ENCODE results near the gene SCAMP1. TPM values are rescaled to one million over a fixed set of nuclear protein-coding genes. Genes with fewer than 3 reads are reported as not detected.
A peak's percentile ranks its signal among the peaks of the same experiment; 100 is the strongest.

Gene SCAMP1
- total and polyA plus RNA-seq, 10 donors, result 3.7 to 28.2 (median 21.7) TPM

DNA sequence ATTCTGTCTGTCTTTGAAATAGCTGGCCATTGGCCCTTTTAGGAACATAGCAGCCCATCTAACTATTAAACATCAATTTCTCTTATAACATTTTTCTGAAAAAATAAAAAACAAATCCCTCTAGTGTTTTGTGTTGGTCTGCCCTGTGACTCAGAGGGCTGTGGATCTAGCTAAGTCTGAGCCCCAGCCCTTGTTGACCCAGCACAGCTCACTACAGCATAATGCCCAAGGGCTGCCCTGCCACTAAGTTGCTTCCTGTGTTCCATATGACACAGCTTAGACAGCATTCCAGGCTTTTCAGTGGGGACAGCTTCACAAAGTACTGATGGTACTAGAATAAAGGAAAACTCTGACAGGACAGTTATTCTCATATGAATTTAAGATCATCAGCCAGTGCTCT lies 136.0 kb downstream of the SCAMP1 start:
- Histone ChIP-seq H3K4me3 (no peak overlapping the region), H3K27ac (no peak overlapping the region), H3K9me3 (no peaks in the 10 kb centered on the region), H3K36me3 (no peaks in the 10 kb centered on the region), H3K27me3 (replicated peaks in 1 of 7) (no peaks in the 10 kb centered on the region), H3K4me1 (peaks cover 0 to 36% (median 9%) of the 10 kb centered on the region in 6 donors)
- intact Hi-C loops (cut with DNase I; ENCODE audit: low total_unique reads), result no loop called here
- no peak for TF ChIP-seq POLR2AphosphoS5 (IDR thresholded peaks at IDR 0.05)
- TF ChIP-seq, protein P1, sequence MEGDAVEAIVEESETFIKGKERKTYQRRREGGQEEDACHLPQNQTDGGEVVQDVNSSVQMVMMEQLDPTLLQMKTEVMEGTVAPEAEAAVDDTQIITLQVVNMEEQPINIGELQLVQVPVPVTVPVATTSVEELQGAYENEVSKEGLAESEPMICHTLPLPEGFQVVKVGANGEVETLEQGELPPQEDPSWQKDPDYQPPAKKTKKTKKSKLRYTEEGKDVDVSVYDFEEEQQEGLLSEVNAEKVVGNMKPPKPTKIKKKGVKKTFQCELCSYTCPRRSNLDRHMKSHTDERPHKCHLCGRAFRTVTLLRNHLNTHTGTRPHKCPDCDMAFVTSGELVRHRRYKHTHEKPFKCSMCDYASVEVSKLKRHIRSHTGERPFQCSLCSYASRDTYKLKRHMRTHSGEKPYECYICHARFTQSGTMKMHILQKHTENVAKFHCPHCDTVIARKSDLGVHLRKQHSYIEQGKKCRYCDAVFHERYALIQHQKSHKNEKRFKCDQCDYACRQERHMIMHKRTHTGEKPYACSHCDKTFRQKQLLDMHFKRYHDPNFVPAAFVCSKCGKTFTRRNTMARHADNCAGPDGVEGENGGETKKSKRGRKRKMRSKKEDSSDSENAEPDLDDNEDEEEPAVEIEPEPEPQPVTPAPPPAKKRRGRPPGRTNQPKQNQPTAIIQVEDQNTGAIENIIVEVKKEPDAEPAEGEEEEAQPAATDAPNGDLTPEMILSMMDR (IDR thresholded peaks at IDR 0.05 in 8 of 11, conservative IDR thresholded peaks at IDR 0.05 in 3 of 11), result no peak
- no peak for TF ChIP-seq POLR2A (IDR thresholded peaks at IDR 0.05)
- no peak for DNase-seq

GRCh38 chr5:78497573-78498533 lies 137.4 kb downstream of the SCAMP1 start:
- WGBS, 5 donors, result 55 to 72% (median 67%) methylated on average over 13 of the region's 13 CpGs
- no peak for DNase-seq

GRCh38 chr5:78499485-78499884 lies 139.1 kb downstream of the SCAMP1 start:
- no peaks in the 10 kb centered on the region for H3K9me3 ChIP-seq
- no peak for DNase-seq
- H3K4me3 ChIP-seq, result no peak overlapping the region
- no peaks in the 10 kb centered on the region for H3K27me3 ChIP-seq (replicated peaks in 1 of 7)
- intact Hi-C loops (cut with DNase I; ENCODE audit: low total_unique reads), result no loop called here
- H3K27ac ChIP-seq, result no peak overlapping the region
- H3K36me3 ChIP-seq, result no peaks in the 10 kb centered on the region
- TF ChIP-seq POLR2AphosphoS5 (IDR thresholded peaks at IDR 0.05) (no peak), POLR2A (IDR thresholded peaks at IDR 0.05) (no peak)
- TF ChIP-seq, protein P1 (IDR thresholded peaks at IDR 0.05 in 8 of 11, conservative IDR thresholded peaks at IDR 0.05 in 3 of 11), result no peak
- WGBS, 5 donors, result 65 to 85% (median 82%) methylated on average over 1 of the region's 1 CpG
- peaks cover 0 to 56% (median 14%) of the 10 kb centered on the region in 6 donors for H3K4me1 ChIP-seq

More at GRCh38 chr5:78497573-78498533, 137.4 kb downstream of the SCAMP1 start:
- H3K27me3 ChIP-seq (replicated peaks in 1 of 7), result no peaks in the 10 kb centered on the region
- intact Hi-C loops (cut with DNase I; ENCODE audit: low total_unique reads), result no loop called here
- no peaks in the 10 kb centered on the region for H3K9me3 ChIP-seq
- H3K4me1 ChIP-seq, result peaks cover 0 to 50% (median 14%) of the 10 kb centered on the region in 6 donors
- no peak overlapping the region for H3K4me3 ChIP-seq
- H3K27ac ChIP-seq, result no peak overlapping the region
- H3K36me3 ChIP-seq, result no peaks in the 10 kb centered on the region
- TF ChIP-seq, protein P1 (IDR thresholded peaks at IDR 0.05 in 8 of 11, conservative IDR thresholded peaks at IDR 0.05 in 3 of 11), result no peak
- TF ChIP-seq POLR2AphosphoS5 (IDR thresholded peaks at IDR 0.05) (peak in 2 of 3 donors; percentile 12 to 18), POLR2A (IDR thresholded peaks at IDR 0.05) (no peak)

DNA sequence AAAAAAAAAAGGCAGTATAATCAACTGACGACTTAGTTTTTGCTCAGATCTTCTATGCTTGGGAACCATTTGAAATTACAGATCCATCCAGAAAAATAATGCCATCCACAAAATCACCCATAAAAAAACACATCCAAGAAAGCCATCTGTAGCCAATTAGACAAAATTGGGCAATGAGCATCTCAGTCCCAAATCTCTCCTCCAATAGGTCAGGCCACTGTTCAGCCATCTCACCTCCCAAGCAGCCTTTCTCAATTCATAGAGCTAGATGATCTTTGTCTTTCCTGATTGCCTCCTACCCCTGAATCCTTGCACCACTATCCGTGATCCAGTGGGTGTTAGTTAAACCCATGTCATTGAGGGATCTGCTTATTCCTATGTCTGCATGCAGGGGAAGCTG lies 139.6 kb downstream of the SCAMP1 start:
- intact Hi-C loops (cut with DNase I; ENCODE audit: low total_unique reads), result no loop called here
- H3K4me1 ChIP-seq, result peaks cover 0 to 61% (median 15%) of the 10 kb centered on the region in 6 donors
- 74 to 93% (median 82%) methylated on average over 2 of the region's 2 CpGs for WGBS, 5 donors

More for the DNA sequence above, 139.6 kb downstream of the SCAMP1 start:
- no peak for DNase-seq
- Histone ChIP-seq H3K4me3 (no peak overlapping the region), H3K9me3 (no peaks in the 10 kb centered on the region), H3K27me3 (replicated peaks in 1 of 7) (no peaks in the 10 kb centered on the region), H3K36me3 (no peaks in the 10 kb centered on the region), H3K27ac (no peak overlapping the region)
- TF ChIP-seq POLR2A (IDR thresholded peaks at IDR 0.05), result no peak
- no peak for TF ChIP-seq POLR2AphosphoS5 (IDR thresholded peaks at IDR 0.05)
- TF ChIP-seq, protein P1 (IDR thresholded peaks at IDR 0.05 in 8 of 11, conservative IDR thresholded peaks at IDR 0.05 in 3 of 11), result no peak

Data from spleen (tissue), 11 donors.